Osteocyte (in vitro differentiated cells): ENCODE results near the gene MSGN1. TPM values are rescaled to one million over a fixed set of nuclear protein-coding genes. Genes with fewer than 3 reads are reported as not detected.

ENCODE experiments used
- DNase-seq: peaks from one replicate; pipeline ENCODE4 v3.0.0; 2021; ENCODE audit warnings: mixed read lengths; ENCODE audit not compliant: unreplicated experiment; ENCODE audit errors: extremely low spot score
- H3K27ac Mint-ChIP-seq: one replicate; pipeline ENCODE4 v1.8.0; 2021; ENCODE audit warnings: mild to moderate bottlenecking, mixed read lengths; ENCODE audit not compliant: unreplicated experiment
- H3K27me3 Mint-ChIP-seq: one replicate; pipeline ENCODE4 v1.8.0; 2021; ENCODE audit warnings: mixed read lengths; ENCODE audit not compliant: unreplicated experiment
- H3K36me3 Mint-ChIP-seq: one replicate; pipeline ENCODE4 v1.8.0; 2021; ENCODE audit warnings: mixed read lengths; ENCODE audit not compliant: unreplicated experiment
- H3K4me1 Mint-ChIP-seq: one replicate; pipeline ENCODE4 v1.8.0; 2021; ENCODE audit warnings: mixed read lengths; ENCODE audit not compliant: unreplicated experiment
- H3K4me3 Mint-ChIP-seq: one replicate; pipeline ENCODE4 v1.8.0; 2021; ENCODE audit warnings: mild to moderate bottlenecking, moderate library complexity, mixed read lengths; ENCODE audit not compliant: unreplicated experiment
- H3K9me3 Mint-ChIP-seq: one replicate; pipeline ENCODE4 v1.8.0; 2021; ENCODE audit warnings: mixed read lengths; ENCODE audit not compliant: unreplicated experiment
- CTCF ChIP-seq: fragments of 200-600 bp; sonication (generic); IDR thresholded peaks from 2 replicates; pipeline ENCODE4 v1.5.0; 2021; ENCODE audit warnings: antibody characterized with exemption, mild to moderate bottlenecking, moderate library complexity
- total RNA-seq: library from RNA; stranded (reverse); gene quantifications from 2 replicates; pipeline ENCODE4 v1.2.1, GENCODE V29; 2021

Gene MSGN1
- total RNA-seq, 1 donor from 2014 or later, result not detected

- H3K4me1 Mint-ChIP-seq, result no peaks in the 10 kb centered on the region
- H3K36me3 Mint-ChIP-seq, result no peaks in the 10 kb centered on the region
- H3K4me3 Mint-ChIP-seq, result no peak overlapping the region
- no peak for TF ChIP-seq CTCF
- no peak for DNase-seq
- no peak overlapping the region for H3K27ac Mint-ChIP-seq
- H3K9me3 Mint-ChIP-seq, result no peaks in the 10 kb centered on the region
- peaks cover 37% of the 10 kb centered on the region for H3K27me3 Mint-ChIP-seq
Observed at GRCh38 chr2:17795309-17795708, 21.0 kb upstream of the MSGN1 start.

DNA sequence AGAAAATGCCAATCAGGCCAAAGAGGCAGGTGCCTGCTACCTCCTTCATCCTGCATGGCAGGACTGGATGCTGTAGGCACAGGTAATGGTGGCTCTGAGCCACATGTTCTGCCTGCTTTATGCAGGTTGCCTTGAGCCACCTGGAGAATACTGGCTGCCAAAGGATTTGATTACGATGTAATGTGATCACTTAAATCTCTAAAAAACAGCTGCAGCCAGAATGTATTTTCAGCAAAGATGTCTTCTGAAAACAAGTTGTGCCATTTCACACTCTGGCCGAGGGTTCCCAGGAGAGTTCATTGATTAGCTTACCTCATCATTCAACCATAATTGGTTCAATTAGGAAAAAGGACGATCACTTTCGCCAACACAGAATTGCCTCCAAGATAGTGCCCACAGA, 17.9 kb upstream of the MSGN1 start:
- no peak overlapping the region for H3K4me3 Mint-ChIP-seq
- no peaks in the 10 kb centered on the region for H3K9me3 Mint-ChIP-seq
- H3K27me3 Mint-ChIP-seq, result peaks cover 33% of the 10 kb centered on the region
- H3K36me3 Mint-ChIP-seq, result no peaks in the 10 kb centered on the region
- H3K4me1 Mint-ChIP-seq, result no peaks in the 10 kb centered on the region
- no peak overlapping the region for H3K27ac Mint-ChIP-seq
- DNase-seq, result no peak
- TF ChIP-seq CTCF, result no peak

DNA sequence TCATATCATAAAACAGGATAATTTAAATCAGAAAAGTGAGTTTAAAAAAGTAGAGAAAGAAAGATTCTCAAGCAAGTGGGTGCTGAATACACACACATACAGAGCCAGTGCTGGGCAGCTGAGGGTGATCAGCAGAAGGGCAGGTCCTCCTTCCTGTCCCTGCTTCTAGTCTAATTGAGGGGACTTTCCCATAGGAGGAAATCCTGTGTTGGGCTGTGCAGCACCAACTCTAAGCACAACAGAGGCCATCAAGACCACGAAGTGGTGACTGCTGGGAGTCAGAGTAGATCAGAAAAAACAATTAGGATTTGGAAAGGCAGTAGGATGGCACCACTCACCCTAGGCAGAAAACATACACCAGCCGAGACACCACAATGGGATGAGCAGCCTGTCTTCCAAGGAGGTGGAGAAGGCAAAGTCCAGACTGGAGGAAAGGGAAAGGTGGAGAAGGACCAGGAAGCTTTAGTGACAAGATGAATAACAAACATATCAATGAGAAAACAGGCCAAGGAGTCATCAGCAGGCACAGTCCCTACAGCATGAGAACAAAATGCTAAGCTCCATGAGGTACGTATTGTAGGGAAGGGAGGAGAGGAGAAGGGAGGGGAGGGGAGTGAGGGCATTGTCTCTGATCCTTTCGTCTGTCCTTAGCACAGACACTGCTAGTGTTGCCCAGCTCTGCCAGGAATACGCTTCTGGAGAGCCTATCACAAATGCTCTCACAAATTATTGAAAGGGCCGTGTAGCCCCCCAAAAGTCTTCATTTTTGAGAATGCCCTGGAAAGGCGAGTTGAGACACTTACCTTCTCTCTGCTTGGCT, 16.7 kb upstream of the MSGN1 start:
- TF ChIP-seq CTCF, result no peak
- DNase-seq, result no peak
- no peaks in the 10 kb centered on the region for H3K9me3 Mint-ChIP-seq
- H3K36me3 Mint-ChIP-seq, result no peaks in the 10 kb centered on the region
- peak overlapping the region; percentile 43 for H3K27ac Mint-ChIP-seq
- H3K27me3 Mint-ChIP-seq, result peaks cover 36% of the 10 kb centered on the region
- H3K4me1 Mint-ChIP-seq, result no peaks in the 10 kb centered on the region
- no peak overlapping the region for H3K4me3 Mint-ChIP-seq

- peaks cover 34% of the 10 kb centered on the region for H3K27me3 Mint-ChIP-seq
- TF ChIP-seq CTCF, result no peak
- H3K36me3 Mint-ChIP-seq, result no peaks in the 10 kb centered on the region
- H3K4me3 Mint-ChIP-seq, result no peak overlapping the region
- H3K4me1 Mint-ChIP-seq, result no peaks in the 10 kb centered on the region
- no peak overlapping the region for H3K27ac Mint-ChIP-seq
- no peak for DNase-seq
- no peaks in the 10 kb centered on the region for H3K9me3 Mint-ChIP-seq
Observed at GRCh38 chr2:17800219-17800618, 16.0 kb upstream of the MSGN1 start.

- Mint-ChIP-seq H3K27me3 (peaks cover 34% of the 10 kb centered on the region), H3K36me3 (no peaks in the 10 kb centered on the region), H3K4me1 (no peaks in the 10 kb centered on the region), H3K27ac (no peak overlapping the region), H3K4me3 (no peak overlapping the region), H3K9me3 (no peaks in the 10 kb centered on the region)
- no peak for TF ChIP-seq CTCF
- DNase-seq, result peak; percentile 60
Observed at GRCh38 chr2:17800693-17801458, 15.4 kb upstream of the MSGN1 start.
